ENCODE results near the gene OR13C8.
"Not testable (repeated sequence)": the region's sequence is repeated elsewhere in the genome, so short reads cannot be mapped to it uniquely, and the experiment has no call there.

The OR13C8 gene

GRCh38 chr9:104568868-104569267 lies at the start of gene OR13C8:
OR13C8 (plus strand) TSS chr9:104569168; CDS start chr9:104569168, 0 bp downstream.
- no peak within 1 kb of the TSS for H3K27ac ChIP-seq
- TF ChIP-seq, protein P1, sequence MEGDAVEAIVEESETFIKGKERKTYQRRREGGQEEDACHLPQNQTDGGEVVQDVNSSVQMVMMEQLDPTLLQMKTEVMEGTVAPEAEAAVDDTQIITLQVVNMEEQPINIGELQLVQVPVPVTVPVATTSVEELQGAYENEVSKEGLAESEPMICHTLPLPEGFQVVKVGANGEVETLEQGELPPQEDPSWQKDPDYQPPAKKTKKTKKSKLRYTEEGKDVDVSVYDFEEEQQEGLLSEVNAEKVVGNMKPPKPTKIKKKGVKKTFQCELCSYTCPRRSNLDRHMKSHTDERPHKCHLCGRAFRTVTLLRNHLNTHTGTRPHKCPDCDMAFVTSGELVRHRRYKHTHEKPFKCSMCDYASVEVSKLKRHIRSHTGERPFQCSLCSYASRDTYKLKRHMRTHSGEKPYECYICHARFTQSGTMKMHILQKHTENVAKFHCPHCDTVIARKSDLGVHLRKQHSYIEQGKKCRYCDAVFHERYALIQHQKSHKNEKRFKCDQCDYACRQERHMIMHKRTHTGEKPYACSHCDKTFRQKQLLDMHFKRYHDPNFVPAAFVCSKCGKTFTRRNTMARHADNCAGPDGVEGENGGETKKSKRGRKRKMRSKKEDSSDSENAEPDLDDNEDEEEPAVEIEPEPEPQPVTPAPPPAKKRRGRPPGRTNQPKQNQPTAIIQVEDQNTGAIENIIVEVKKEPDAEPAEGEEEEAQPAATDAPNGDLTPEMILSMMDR (conservative IDR thresholded peaks at IDR 0.05) = no peak
- no peak for TF ChIP-seq ZFX (IDR thresholded peaks at IDR 0.05)

- H3K27ac ChIP-seq = not testable (repeated sequence)
Measured at GRCh38 chr9:104520241-104520640, 48.7 kb upstream of the OR13C8 start.

- TF ChIP-seq ZFX (IDR thresholded peaks at IDR 0.05) = no peak
- TF ChIP-seq, protein P1 (conservative IDR thresholded peaks at IDR 0.05) = no peak
- no peak within 1 kb of the TSS for H3K27ac ChIP-seq
Measured at GRCh38 chr9:104527109-104527508, 41.9 kb upstream of the OR13C8 start, which contains the start of gene OR13C4. OR13C4 (minus strand) TSS chr9:104527209; CDS start chr9:104527209, 0 bp downstream.

DNA sequence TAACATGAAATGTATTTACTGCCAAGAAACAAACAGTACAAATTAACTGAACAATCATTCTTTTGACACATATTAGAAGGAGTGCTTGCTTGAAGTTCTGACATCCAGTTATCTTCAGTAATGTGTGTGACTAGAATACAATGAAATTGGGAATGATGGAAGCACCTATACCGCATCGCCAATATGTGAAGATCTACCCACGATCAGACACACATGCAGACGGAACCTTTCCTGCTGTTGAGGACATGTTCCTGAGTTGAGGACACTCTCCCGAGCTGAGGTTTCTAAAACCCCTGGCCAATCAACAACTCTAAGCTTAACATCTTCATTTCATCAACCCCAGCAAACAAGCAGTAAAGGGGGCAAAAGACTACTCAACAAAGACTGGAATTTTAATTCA lies 32.2 kb upstream of the OR13C8 start, which contains the start of gene OR13C3:
TSS of gene OR13C3 (minus strand) at position 101 of the 400 bp plus-strand sequence. CDS start 133 bp downstream, outside the sequence.
- TF ChIP-seq, protein P1 (conservative IDR thresholded peaks at IDR 0.05) = no peak
- H3K27ac ChIP-seq = no peak within 1 kb of the TSS

- TF ChIP-seq, protein P1 (conservative IDR thresholded peaks at IDR 0.05) = no peak
- no peak for TF ChIP-seq ZFX (IDR thresholded peaks at IDR 0.05)
- no peak overlapping the region for H3K27ac ChIP-seq
Measured at GRCh38 chr9:104539275-104539674, 29.7 kb upstream of the OR13C8 start.

DNA sequence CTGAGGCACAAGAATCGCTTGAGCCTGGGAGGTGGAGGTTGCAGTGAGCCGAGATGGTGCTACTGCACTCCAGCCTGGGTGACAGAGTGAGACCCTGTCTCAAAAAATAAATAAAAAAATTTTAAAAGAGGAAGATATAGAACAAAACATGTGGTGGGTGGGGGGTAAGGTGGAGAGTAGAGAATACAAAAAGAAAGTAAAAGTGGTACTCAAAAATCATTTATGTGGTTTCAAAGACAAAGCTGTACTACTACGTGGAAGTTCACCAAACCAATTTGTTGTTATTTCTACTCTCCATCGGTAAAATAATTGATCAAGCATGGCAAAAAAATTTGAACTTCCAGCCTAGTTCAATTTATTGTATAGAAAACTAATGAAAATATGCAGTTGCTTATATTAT lies 24.3 kb upstream of the OR13C8 start:
- TF ChIP-seq, protein P1 (conservative IDR thresholded peaks at IDR 0.05) = no peak
- no peak for TF ChIP-seq ZFX (IDR thresholded peaks at IDR 0.05)
- no peak overlapping the region for H3K27ac ChIP-seq

GRCh38 chr9:104553261-104553660 lies 15.7 kb upstream of the OR13C8 start:
- no peak for TF ChIP-seq ZFX (IDR thresholded peaks at IDR 0.05)
- TF ChIP-seq, protein P1 (conservative IDR thresholded peaks at IDR 0.05) = no peak
- no peak overlapping the region for H3K27ac ChIP-seq

- TF ChIP-seq ZFX (IDR thresholded peaks at IDR 0.05) = no peak
- TF ChIP-seq, protein P1 (conservative IDR thresholded peaks at IDR 0.05) = no peak
- no peak overlapping the region for H3K27ac ChIP-seq
Measured at GRCh38 chr9:104555521-104555920, 13.4 kb upstream of the OR13C8 start.

Measured in C4-2B (cell line).